Stimulated activated CD4-positive, alpha-beta T cell treated with anti-CD3 and anti-CD28 coated beads, Interleukin-1b, Interleukin-23, amount 100 ng/mL, for 1 hour (primary cell): ENCODE measurements around the gene DLG2.
"Not testable (repeated sequence)": the region's sequence is repeated elsewhere in the genome, so short reads cannot be mapped to it uniquely, and the experiment has no call there.

Experiments used
- DNase-seq, 2 donors: peaks; one replicate each; pipeline ENCODE4 v3.0.0-alpha.2; 2020; ENCODE audit warnings: low read depth in 2 of 2

DLG2 gene

GRCh38 chr11:84383576-84383975 lies 1243.6 kb downstream of the DLG2 start:
- DNase-seq = no peak

GRCh38 chr11:84381666-84382065 lies 1245.5 kb downstream of the DLG2 start:
- no peak for DNase-seq

DNA sequence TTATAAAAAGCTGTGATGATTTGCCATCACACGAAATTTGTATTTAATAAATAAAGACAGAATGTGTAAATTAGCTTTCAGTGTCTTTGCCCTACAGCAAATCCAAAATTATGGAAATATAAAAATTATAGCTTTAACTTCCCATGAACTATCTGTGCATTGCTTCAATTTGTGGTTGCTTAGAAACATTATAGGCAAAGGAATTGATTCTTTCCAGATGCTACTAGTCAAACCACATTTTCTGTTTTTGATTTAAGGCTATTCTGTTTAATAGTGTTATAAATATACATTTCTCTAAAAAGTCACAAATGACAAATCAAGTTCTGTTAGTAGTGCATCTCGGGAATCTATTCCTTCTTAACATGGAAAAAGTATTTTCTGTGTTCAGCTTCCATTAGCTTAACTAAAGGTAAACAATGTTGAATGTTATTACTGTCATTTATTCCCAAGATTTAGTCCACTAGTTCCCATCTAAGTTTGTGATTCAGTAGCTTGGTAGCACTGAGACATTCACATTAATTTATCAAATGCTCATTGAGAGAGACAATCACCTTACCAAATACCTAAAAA lies 1254.7 kb downstream of the DLG2 start:
- no peak for DNase-seq

GRCh38 chr11:84358034-84358433 lies 1269.1 kb downstream of the DLG2 start:
- DNase-seq = no peak

GRCh38 chr11:84355911-84356310 lies 1271.2 kb downstream of the DLG2 start:
- no peak for DNase-seq

DNA sequence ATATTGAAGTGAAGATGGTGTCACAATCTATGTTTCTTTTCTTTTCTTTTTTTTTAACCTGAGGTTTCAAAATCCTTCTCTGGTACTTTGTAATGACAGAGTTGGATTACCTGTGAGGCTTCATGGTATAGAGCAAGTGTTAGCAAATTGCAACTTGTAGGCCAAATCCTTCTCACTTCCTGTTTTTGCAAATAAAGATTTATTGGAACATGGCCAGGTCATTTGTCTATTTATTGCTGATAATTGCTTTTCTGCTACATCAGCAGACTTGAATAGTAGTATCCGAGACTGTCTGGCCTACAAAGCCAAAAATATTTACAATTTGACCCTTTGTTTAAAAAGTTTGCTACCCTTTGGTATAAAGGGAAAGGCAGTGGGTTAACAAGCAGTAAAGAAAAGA lies 1281.5 kb downstream of the DLG2 start:
- DNase-seq = no peak

GRCh38 chr11:84345027-84345426 lies 1282.1 kb downstream of the DLG2 start:
- DNase-seq = no peak

- DNase-seq = no peak
Observed at GRCh38 chr11:84339796-84340195, 1287.3 kb downstream of the DLG2 start.

DNA sequence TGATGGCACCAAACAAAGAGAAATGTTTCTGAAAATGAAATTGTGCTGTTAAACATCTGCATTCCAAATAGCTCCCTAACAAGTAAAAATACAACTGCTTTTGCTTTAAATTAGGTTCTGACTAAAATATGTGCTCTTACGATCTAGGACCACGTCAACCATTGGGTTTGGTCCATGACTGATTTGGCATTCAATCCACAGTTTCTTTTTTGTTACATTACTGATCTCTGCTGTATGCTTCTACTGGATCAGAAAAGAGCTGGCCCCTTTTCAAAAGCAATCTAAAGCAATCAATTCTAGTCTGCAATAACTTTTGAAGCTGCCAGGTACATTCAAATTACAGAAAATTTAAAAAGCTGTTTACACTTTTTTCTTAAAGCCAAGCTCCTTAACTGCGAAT lies 1293.9 kb downstream of the DLG2 start:
- no peak for DNase-seq

GRCh38 chr11:84322211-84322610 lies 1304.9 kb downstream of the DLG2 start:
- no peak for DNase-seq

GRCh38 chr11:84319863-84320262 lies 1307.3 kb downstream of the DLG2 start:
- no peak for DNase-seq

- no peak for DNase-seq
Observed at GRCh38 chr11:84316866-84317555, 1310.1 kb downstream of the DLG2 start.

DNA sequence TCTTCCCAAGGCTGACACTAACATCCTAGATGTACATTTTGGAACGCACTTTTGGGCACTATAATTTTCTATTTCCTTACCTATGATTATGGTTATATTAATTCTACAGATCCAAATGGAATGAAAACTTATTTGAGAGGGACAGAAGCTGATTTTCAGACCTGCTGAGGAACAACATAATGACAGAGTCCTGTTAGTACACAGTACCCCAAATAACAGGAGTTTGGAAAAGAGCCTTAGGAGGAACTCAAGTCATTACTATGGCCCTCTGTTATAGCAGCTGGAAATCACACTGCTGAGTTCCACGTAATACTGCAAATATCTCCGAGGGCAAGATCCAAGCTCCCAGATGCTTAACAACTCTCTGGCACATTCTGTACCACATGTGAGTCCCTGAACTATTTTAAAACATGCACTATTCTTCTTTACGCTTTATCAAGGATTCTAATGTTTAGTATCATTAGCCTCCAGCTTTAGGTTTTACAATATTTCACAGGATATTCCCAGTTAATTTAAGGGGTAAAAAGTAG lies 1313.2 kb downstream of the DLG2 start:
- DNase-seq = no peak

GRCh38 chr11:84310268-84310667 lies 1316.9 kb downstream of the DLG2 start:
- no peak for DNase-seq

DNA sequence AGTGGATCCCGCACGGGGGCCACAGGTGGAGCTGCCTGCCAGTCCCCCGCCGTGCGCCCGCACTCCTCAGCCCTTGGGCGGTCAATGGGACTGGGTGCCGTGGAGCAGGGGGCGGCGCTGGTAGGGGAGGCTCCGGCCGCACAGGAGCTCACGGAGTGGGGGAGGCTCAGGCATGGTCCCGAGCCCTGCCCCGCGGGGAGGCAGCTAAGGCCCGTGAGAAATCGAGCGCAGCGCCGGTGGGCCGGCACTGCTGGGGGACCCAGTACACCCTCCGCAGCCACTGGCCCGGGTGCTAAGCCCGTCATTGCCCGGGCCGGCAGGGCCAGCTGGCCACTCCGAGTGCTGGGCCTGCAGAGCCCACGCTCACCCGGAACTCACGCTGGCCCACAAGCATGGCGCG lies 1318.7 kb downstream of the DLG2 start:
- DNase-seq = not testable (repeated sequence)

- DNase-seq = no peak
Observed at GRCh38 chr11:84300092-84300491, 1327.1 kb downstream of the DLG2 start.

- DNase-seq = no peak
Observed at GRCh38 chr11:84297570-84297969, 1329.6 kb downstream of the DLG2 start.

GRCh38 chr11:84295815-84296214 lies 1331.3 kb downstream of the DLG2 start:
- DNase-seq = no peak

- no peak for DNase-seq
Observed at GRCh38 chr11:84292955-84293354, 1334.2 kb downstream of the DLG2 start.

DNA sequence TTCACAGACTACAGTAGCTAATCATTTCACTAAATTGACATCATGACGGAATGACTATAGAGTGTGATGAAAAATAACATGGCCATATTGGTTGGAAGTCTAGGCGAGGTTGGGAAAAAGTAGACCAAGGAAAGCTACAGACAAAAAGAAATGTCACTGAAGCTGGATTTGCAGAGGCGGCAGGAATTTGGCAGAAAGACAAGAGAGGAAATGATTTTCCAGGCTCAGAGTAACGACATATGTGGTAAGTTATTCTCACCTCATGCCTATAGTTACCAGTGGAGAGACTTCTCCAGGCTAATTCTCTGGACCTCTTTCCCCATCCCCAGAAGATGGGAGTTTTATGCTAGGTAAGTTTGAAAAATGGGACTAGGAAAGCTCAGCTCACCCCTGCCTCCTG lies 1335.1 kb downstream of the DLG2 start:
- no peak for DNase-seq

GRCh38 chr11:84290647-84291046 lies 1336.5 kb downstream of the DLG2 start:
- DNase-seq = no peak

GRCh38 chr11:84289381-84289906 lies 1337.7 kb downstream of the DLG2 start:
- DNase-seq = no peak

- no peak for DNase-seq
Observed at GRCh38 chr11:84273541-84273940, 1353.6 kb downstream of the DLG2 start.
